KMS-11 (cell line): ENCODE measurements around the gene SYNE1.

ENCODE experiments used
- H2AFZ ChIP-seq: fragments of 200-600 bp; sonication (generic); 2 replicates; pipeline ENCODE4 v1.6.1; 2016; ENCODE audit warnings: antibody characterized with exemption, mixed run types, low read depth
- H3K27ac ChIP-seq: fragments of 200-600 bp; sonication (generic); 2 replicates; pipeline ENCODE4 v1.6.1; 2016; ENCODE audit warnings: mild to moderate bottlenecking, mixed run types
- H3K27me3 ChIP-seq: fragments of 200-600 bp; sonication (generic); 2 replicates; pipeline ENCODE4 v1.6.1; 2017; ENCODE audit warnings: mild to moderate bottlenecking, low read depth, mixed run types, moderate library complexity; ENCODE audit not compliant: insufficient read depth
- H3K36me3 ChIP-seq: fragments of 200-600 bp; sonication (generic); 2 replicates; pipeline ENCODE4 v1.6.1; 2017; ENCODE audit warnings: mild to moderate bottlenecking, mixed run types; ENCODE audit not compliant: insufficient read depth
- H3K4me1 ChIP-seq: fragments of 200-600 bp; sonication (generic); 2 replicates; pipeline ENCODE4 v1.6.1; 2016; ENCODE audit warnings: mild to moderate bottlenecking, low read depth, mixed run types; ENCODE audit not compliant: poor library complexity, severe bottlenecking
- H3K4me2 ChIP-seq: fragments of 200-600 bp; sonication (generic); 2 replicates; pipeline ENCODE4 v1.7.0; 2016; ENCODE audit warnings: mild to moderate bottlenecking, mixed run types
- H3K4me3 ChIP-seq: fragments of 200-600 bp; sonication (generic); IDR thresholded peaks from 2 replicates; pipeline ENCODE4 v1.6.1; 2017; ENCODE audit warnings: low read depth, low read length, mixed read lengths; ENCODE audit not compliant: insufficient read depth
- H3K79me2 ChIP-seq: fragments of 200-600 bp; sonication (generic); 2 replicates; pipeline ENCODE4 v1.6.1; 2016; ENCODE audit warnings: low read depth, mixed run types; ENCODE audit not compliant: insufficient read depth
- H3K9ac ChIP-seq: fragments of 200-600 bp; sonication (generic); 2 replicates; pipeline ENCODE4 v1.6.1; 2016; ENCODE audit warnings: mild to moderate bottlenecking, mixed run types
- H4K20me1 ChIP-seq: fragments of 200-600 bp; sonication (generic); 2 replicates; pipeline ENCODE4 v1.6.1; 2016; ENCODE audit warnings: mild to moderate bottlenecking, mixed run types; ENCODE audit not compliant: insufficient read depth
- TF ChIP-seq, protein P1 (sequence below): fragments of 200-600 bp; sonication (generic); conservative IDR thresholded peaks from 2 replicates; pipeline ENCODE4 v1.6.1; 2017; ENCODE audit warnings: low read depth, mild to moderate bottlenecking, antibody characterized with exemption, low read length, moderate library complexity, mixed read lengths

The SYNE1 gene

DNA sequence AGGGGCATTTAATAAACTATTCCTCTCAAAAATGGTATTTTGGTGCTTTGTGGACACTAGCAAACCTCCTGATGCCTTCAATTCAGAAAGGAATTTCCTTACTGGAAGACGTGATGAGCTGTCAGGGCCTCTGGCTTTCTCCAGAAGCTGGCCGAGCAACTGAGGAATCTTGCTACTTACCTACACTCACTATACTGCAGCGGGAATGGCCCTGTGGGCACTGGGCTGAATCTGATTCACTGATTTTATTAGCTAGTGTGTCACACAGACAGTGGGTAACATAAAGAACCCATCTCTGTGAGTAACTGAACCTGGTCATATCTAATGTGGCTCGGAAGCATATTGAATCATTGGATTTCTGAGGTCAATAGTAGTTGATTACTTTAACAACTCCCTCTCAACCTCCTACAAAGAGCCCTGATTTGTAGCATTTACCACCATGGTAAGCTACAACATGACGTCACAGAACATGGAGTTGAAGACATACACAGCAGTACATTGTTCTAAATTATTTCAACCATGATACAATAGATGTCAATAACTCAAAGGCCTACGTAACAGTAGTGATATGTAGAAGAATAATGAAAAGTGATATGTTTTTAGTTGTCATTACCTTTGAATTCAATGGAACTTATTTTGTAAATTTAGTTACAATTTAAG is 232.1 kb downstream of the SYNE1 start:
- Histone ChIP-seq H3K36me3 (no peaks in the 10 kb centered on the region), H3K4me1 (no peaks in the 10 kb centered on the region), H4K20me1 (no peaks in the 10 kb centered on the region), H2AFZ (no peak overlapping the region), H3K79me2 (no peaks in the 10 kb centered on the region), H3K4me3 (no peak overlapping the region), H3K9ac (no peak overlapping the region), H3K27ac (no peak overlapping the region), H3K4me2 (no peak overlapping the region), H3K27me3 (no peaks in the 10 kb centered on the region)
- TF ChIP-seq, protein P1, sequence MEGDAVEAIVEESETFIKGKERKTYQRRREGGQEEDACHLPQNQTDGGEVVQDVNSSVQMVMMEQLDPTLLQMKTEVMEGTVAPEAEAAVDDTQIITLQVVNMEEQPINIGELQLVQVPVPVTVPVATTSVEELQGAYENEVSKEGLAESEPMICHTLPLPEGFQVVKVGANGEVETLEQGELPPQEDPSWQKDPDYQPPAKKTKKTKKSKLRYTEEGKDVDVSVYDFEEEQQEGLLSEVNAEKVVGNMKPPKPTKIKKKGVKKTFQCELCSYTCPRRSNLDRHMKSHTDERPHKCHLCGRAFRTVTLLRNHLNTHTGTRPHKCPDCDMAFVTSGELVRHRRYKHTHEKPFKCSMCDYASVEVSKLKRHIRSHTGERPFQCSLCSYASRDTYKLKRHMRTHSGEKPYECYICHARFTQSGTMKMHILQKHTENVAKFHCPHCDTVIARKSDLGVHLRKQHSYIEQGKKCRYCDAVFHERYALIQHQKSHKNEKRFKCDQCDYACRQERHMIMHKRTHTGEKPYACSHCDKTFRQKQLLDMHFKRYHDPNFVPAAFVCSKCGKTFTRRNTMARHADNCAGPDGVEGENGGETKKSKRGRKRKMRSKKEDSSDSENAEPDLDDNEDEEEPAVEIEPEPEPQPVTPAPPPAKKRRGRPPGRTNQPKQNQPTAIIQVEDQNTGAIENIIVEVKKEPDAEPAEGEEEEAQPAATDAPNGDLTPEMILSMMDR = no peak

DNA sequence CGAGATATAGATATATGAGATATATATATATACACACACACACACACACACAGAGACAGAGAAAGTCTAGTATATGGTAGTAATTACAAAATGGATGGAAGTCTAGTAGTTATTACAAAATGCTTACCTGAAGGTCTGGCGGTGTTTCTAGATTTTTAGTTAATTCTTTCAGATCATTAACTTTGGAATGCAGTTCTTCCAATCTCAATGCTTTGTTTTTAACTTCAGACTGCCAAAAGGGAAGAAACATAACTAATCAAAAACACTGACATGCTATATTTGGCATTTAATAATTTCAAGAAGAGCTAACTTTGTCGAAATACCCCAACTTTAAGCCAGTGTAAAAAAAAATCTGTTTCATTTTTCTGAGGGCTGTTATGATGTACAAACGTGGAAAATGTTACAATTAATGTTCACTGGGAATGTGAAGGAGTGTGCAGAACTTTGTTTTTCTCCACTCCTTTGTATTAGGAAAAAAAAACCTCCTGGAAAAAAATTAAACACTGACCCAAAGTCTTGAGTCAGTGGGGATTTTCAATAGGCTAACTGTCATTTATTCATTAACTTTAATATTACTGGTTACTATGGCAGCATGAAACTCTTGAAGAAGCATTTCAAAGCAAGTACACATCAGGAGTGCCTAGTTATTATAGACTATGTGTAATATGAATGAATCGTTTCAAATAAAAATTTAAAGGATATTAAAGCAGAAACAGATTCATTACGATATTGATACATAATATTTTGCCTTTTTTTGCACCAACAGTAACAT is 232.9 kb downstream of the SYNE1 start:
- Histone ChIP-seq H2AFZ (no peak overlapping the region), H3K27ac (no peak overlapping the region), H3K4me3 (no peak overlapping the region), H3K79me2 (no peaks in the 10 kb centered on the region), H4K20me1 (no peaks in the 10 kb centered on the region), H3K27me3 (no peaks in the 10 kb centered on the region), H3K4me1 (no peaks in the 10 kb centered on the region), H3K4me2 (no peak overlapping the region), H3K9ac (no peak overlapping the region), H3K36me3 (no peaks in the 10 kb centered on the region)
- TF ChIP-seq, protein P1 = no peak

DNA sequence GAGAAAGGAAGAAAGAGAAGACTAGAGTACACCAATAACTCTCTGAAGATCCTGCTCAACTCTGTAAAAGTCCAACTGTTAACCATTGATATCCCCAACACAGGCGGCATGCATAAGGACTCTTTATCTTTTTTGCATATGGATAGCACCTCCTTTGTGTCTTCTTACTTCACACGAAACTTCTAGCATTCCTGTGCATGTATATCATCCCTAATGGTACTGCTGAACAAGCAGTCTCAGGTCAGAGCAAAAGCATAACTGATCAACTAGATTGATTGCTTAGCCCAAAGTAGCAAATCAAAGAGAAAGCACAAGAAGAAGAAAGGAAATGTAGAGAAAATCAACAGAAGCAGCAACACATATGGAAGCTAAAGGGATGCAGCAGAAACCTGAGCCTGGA is 234.4 kb downstream of the SYNE1 start:
- Histone ChIP-seq H3K4me1 (no peaks in the 10 kb centered on the region), H3K36me3 (no peaks in the 10 kb centered on the region), H3K79me2 (no peaks in the 10 kb centered on the region), H3K4me3 (no peak overlapping the region), H4K20me1 (no peaks in the 10 kb centered on the region), H3K9ac (no peak overlapping the region), H3K27me3 (no peaks in the 10 kb centered on the region), H3K4me2 (no peak overlapping the region), H2AFZ (no peak overlapping the region), H3K27ac (no peak overlapping the region)
- TF ChIP-seq, protein P1 = no peak

DNA sequence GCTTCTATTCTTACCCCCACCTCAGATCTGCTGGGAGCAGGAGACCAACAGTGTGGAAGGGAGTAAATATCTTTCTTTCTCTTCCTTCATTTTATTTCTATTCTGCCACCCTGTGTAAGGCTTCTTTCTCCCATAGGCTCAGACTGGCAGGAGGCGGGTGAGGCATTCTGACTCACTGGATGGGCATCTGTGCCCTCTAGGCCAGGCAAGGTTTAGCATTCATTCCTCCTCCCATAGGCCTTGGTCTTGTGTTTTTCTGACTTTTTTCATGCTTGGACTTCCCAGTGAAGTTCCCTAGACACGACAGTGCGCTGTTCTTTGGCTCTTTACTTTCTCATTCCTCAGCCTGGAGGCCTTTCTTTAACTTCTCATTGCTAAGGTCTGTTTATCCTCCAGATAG is 235.2 kb downstream of the SYNE1 start:
- H3K4me3 ChIP-seq = no peak overlapping the region
- H3K4me2 ChIP-seq = no peak overlapping the region
- no peaks in the 10 kb centered on the region for H3K36me3 ChIP-seq
- no peaks in the 10 kb centered on the region for H3K4me1 ChIP-seq
- TF ChIP-seq, protein P1 = no peak
- H3K9ac ChIP-seq = no peak overlapping the region
- no peaks in the 10 kb centered on the region for H3K27me3 ChIP-seq
- H3K79me2 ChIP-seq = no peaks in the 10 kb centered on the region
- no peaks in the 10 kb centered on the region for H4K20me1 ChIP-seq
- H3K27ac ChIP-seq = no peak overlapping the region
- H2AFZ ChIP-seq = no peak overlapping the region
